Neural crest cell (in vitro differentiated cells): Measurements from ENCODE around the gene MAPK13. TPM values are rescaled to one million over a fixed set of nuclear protein-coding genes. Genes with fewer than 3 reads are reported as not detected.
A peak's percentile ranks its signal among the peaks of the same experiment; 100 is the strongest.

ENCODE experiments used
- DNase-seq: peaks from one replicate; pipeline ENCODE4 v3.0.0; 2021; ENCODE audit warnings: low read depth, mixed read lengths, low spot score
- H3K27ac Mint-ChIP-seq: one replicate; pipeline ENCODE4 v1.8.0; 2021; ENCODE audit warnings: mild to moderate bottlenecking, mixed read lengths; ENCODE audit not compliant: unreplicated experiment
- H3K27me3 Mint-ChIP-seq: 2 replicates; pipeline ENCODE4 v1.8.0; 2021; ENCODE audit warnings: low read depth, mild to moderate bottlenecking, mixed read lengths
- H3K36me3 Mint-ChIP-seq: 2 replicates; pipeline ENCODE4 v1.8.0; 2021; ENCODE audit warnings: low read depth, mild to moderate bottlenecking, mixed read lengths
- H3K4me1 Mint-ChIP-seq: 2 replicates; pipeline ENCODE4 v1.8.0; 2021; ENCODE audit warnings: mixed read lengths
- H3K4me3 Mint-ChIP-seq: one replicate; pipeline ENCODE4 v1.8.0; 2021; ENCODE audit warnings: mild to moderate bottlenecking, mixed read lengths
- H3K9me3 Mint-ChIP-seq: 2 replicates; pipeline ENCODE4 v1.8.0; 2021; ENCODE audit warnings: mixed read lengths
- CTCF ChIP-seq: fragments of 200-600 bp; sonication (generic); conservative IDR thresholded peaks from 2 replicates; pipeline ENCODE4 v1.5.0; 2021; ENCODE audit warnings: antibody characterized with exemption, mild to moderate bottlenecking
- total RNA-seq: library from RNA; stranded (reverse); gene quantifications from 2 replicates; pipeline ENCODE4 v1.2.1, GENCODE V29; 2021

Gene MAPK13
- total RNA-seq, 1 donor from 2014 or later = 2.0 TPM

GRCh38 chr6:36130667-36131510 lies 576 bp downstream of the MAPK13 start:
- H3K4me1 Mint-ChIP-seq = peaks cover 17% of the 10 kb centered on the region
- no peaks in the 10 kb centered on the region for H3K9me3 Mint-ChIP-seq
- H3K36me3 Mint-ChIP-seq = no peaks in the 10 kb centered on the region
- H3K27me3 Mint-ChIP-seq = peaks cover 29% of the 10 kb centered on the region
- DNase-seq = no peak
- H3K27ac Mint-ChIP-seq = no peak overlapping the region
- TF ChIP-seq CTCF = peak; percentile 40
- H3K4me3 Mint-ChIP-seq = no peak overlapping the region

- no peaks in the 10 kb centered on the region for H3K36me3 Mint-ChIP-seq
- no peak overlapping the region for H3K27ac Mint-ChIP-seq
- H3K4me1 Mint-ChIP-seq = peaks cover 15% of the 10 kb centered on the region
- peaks cover 29% of the 10 kb centered on the region for H3K27me3 Mint-ChIP-seq
- H3K9me3 Mint-ChIP-seq = no peaks in the 10 kb centered on the region
- no peak for DNase-seq
- peak overlapping the region; percentile 18 for H3K4me3 Mint-ChIP-seq
- TF ChIP-seq CTCF = no peak
These were observed 1.4 kb downstream of the MAPK13 start for GRCh38 chr6:36131511-36132245.

- DNase-seq = no peak
- H3K36me3 Mint-ChIP-seq = no peaks in the 10 kb centered on the region
- peaks cover 10% of the 10 kb centered on the region for H3K4me1 Mint-ChIP-seq
- no peak for TF ChIP-seq CTCF
- H3K9me3 Mint-ChIP-seq = no peaks in the 10 kb centered on the region
- H3K27ac Mint-ChIP-seq = no peak overlapping the region
- H3K27me3 Mint-ChIP-seq = peaks cover 29% of the 10 kb centered on the region
- H3K4me3 Mint-ChIP-seq = no peak overlapping the region
These were observed 2.1 kb downstream of the MAPK13 start for GRCh38 chr6:36132246-36132895.

- Mint-ChIP-seq H3K27me3 (peaks cover 26% of the 10 kb centered on the region), H3K27ac (no peak overlapping the region), H3K36me3 (no peaks in the 10 kb centered on the region), H3K9me3 (no peaks in the 10 kb centered on the region), H3K4me3 (no peak overlapping the region), H3K4me1 (peaks cover 10% of the 10 kb centered on the region)
- TF ChIP-seq CTCF = no peak
- no peak for DNase-seq
These were observed 2.8 kb downstream of the MAPK13 start for GRCh38 chr6:36133148-36133547.

- H3K27ac Mint-ChIP-seq = no peak overlapping the region
- DNase-seq = no peak
- H3K4me1 Mint-ChIP-seq = peaks cover 10% of the 10 kb centered on the region
- H3K4me3 Mint-ChIP-seq = no peak overlapping the region
- no peaks in the 10 kb centered on the region for H3K9me3 Mint-ChIP-seq
- TF ChIP-seq CTCF = no peak
- peaks cover 26% of the 10 kb centered on the region for H3K27me3 Mint-ChIP-seq
- no peaks in the 10 kb centered on the region for H3K36me3 Mint-ChIP-seq
These were observed 3.6 kb downstream of the MAPK13 start for GRCh38 chr6:36133912-36134311.
